ENCODE results near the gene INPP4A.

Gene INPP4A

DNA sequence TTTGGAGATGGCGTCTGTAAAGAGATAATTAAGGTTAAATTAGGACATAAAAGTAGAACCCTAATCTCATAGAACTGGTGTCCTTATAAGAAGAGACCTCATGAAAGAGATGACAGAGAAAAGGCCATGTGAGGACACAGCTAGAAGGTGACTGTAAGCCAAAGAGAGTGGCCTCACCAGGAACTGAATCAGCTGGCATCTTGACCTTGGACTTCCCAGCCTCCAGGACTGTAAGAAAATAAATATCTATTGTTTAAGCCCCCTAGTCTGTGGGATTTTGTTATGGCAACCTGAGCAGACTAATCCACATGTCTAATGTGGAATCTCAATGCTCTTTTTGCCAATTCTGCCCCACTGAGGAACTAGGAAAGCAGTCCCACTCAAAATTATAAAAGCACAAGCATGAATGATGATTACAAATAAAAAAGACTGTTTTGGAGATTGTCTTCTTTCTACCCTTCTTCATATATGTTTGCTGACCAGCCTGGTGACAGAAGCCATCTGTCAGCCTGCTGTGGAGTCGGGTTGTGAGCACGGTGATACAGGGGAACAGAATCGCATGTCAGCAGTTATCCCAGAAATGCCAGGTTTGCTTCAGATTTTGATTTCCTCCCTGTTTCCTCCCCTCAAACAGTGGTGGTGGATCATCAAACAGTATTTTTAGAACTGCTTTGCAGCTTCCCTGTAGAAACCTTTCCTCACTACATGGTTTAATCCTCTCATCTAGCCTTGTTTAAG lies 54.2 kb downstream of the INPP4A start:
- ATAC-seq, result no peak
- no peak for TF ChIP-seq ARNTL (CRISPR knock-in tag; IDR thresholded peaks at IDR 0.05; ENCODE audit: borderline replicate concordance, low read depth)
- TF ChIP-seq OSR1 (CRISPR knock-in tag; IDR thresholded peaks at IDR 0.05), result no peak
- TF ChIP-seq, protein P1, sequence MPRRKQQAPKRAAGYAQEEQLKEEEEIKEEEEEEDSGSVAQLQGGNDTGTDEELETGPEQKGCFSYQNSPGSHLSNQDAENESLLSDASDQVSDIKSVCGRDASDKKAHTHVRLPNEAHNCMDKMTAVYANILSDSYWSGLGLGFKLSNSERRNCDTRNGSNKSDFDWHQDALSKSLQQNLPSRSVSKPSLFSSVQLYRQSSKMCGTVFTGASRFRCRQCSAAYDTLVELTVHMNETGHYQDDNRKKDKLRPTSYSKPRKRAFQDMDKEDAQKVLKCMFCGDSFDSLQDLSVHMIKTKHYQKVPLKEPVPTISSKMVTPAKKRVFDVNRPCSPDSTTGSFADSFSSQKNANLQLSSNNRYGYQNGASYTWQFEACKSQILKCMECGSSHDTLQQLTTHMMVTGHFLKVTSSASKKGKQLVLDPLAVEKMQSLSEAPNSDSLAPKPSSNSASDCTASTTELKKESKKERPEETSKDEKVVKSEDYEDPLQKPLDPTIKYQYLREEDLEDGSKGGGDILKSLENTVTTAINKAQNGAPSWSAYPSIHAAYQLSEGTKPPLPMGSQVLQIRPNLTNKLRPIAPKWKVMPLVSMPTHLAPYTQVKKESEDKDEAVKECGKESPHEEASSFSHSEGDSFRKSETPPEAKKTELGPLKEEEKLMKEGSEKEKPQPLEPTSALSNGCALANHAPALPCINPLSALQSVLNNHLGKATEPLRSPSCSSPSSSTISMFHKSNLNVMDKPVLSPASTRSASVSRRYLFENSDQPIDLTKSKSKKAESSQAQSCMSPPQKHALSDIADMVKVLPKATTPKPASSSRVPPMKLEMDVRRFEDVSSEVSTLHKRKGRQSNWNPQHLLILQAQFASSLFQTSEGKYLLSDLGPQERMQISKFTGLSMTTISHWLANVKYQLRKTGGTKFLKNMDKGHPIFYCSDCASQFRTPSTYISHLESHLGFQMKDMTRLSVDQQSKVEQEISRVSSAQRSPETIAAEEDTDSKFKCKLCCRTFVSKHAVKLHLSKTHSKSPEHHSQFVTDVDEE (CRISPR knock-in tag; IDR thresholded peaks at IDR 0.05), result no peak
- no peak for TF ChIP-seq ZFP30 (CRISPR knock-in tag; IDR thresholded peaks at IDR 0.05)
- TF ChIP-seq, protein P2, sequence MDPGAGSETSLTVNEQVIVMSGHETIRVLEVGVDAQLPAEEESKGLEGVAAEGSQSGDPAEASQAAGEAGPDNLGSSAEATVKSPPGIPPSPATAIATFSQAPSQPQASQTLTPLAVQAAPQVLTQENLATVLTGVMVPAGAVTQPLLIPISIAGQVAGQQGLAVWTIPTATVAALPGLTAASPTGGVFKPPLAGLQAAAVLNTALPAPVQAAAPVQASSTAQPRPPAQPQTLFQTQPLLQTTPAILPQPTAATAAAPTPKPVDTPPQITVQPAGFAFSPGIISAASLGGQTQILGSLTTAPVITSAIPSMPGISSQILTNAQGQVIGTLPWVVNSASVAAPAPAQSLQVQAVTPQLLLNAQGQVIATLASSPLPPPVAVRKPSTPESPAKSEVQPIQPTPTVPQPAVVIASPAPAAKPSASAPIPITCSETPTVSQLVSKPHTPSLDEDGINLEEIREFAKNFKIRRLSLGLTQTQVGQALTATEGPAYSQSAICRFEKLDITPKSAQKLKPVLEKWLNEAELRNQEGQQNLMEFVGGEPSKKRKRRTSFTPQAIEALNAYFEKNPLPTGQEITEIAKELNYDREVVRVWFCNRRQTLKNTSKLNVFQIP (CRISPR knock-in tag; IDR thresholded peaks at IDR 0.05; ENCODE audit: borderline replicate concordance, low read depth), result no peak
- TF ChIP-seq ISL1 (CRISPR knock-in tag; IDR thresholded peaks at IDR 0.05), result no peak
- no peak for TF ChIP-seq ZNF565 (CRISPR knock-in tag; conservative IDR thresholded peaks at IDR 0.05; ENCODE audit: low read depth)
- TF ChIP-seq, protein P3, sequence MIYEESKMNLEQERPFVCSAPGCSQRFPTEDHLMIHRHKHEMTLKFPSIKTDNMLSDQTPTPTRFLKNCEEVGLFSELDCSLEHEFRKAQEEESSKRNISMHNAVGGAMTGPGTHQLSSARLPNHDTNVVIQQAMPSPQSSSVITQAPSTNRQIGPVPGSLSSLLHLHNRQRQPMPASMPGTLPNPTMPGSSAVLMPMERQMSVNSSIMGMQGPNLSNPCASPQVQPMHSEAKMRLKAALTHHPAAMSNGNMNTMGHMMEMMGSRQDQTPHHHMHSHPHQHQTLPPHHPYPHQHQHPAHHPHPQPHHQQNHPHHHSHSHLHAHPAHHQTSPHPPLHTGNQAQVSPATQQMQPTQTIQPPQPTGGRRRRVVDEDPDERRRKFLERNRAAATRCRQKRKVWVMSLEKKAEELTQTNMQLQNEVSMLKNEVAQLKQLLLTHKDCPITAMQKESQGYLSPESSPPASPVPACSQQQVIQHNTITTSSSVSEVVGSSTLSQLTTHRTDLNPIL (CRISPR knock-in tag; IDR thresholded peaks at IDR 0.05; ENCODE audit: low read depth), result no peak
- no peak for TF ChIP-seq ZFP3 (CRISPR knock-in tag; IDR thresholded peaks at IDR 0.05)
- no peak for TF ChIP-seq TOX (CRISPR knock-in tag; IDR thresholded peaks at IDR 0.05; ENCODE audit: borderline replicate concordance)
- TF ChIP-seq GLIS3 (CRISPR knock-in tag; IDR thresholded peaks at IDR 0.05), result no peak
- TF ChIP-seq, protein P4, sequence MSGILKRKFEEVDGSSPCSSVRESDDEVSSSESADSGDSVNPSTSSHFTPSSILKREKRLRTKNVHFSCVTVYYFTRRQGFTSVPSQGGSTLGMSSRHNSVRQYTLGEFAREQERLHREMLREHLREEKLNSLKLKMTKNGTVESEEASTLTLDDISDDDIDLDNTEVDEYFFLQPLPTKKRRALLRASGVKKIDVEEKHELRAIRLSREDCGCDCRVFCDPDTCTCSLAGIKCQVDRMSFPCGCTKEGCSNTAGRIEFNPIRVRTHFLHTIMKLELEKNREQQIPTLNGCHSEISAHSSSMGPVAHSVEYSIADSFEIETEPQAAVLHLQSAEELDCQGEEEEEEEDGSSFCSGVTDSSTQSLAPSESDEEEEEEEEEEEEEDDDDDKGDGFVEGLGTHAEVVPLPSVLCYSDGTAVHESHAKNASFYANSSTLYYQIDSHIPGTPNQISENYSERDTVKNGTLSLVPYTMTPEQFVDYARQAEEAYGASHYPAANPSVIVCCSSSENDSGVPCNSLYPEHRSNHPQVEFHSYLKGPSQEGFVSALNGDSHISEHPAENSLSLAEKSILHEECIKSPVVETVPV (CRISPR knock-in tag; IDR thresholded peaks at IDR 0.05), result no peak
- no peak for TF ChIP-seq ZNF70 (CRISPR knock-in tag; IDR thresholded peaks at IDR 0.05)
- TF ChIP-seq TCF4 (CRISPR knock-in tag; IDR thresholded peaks at IDR 0.05; ENCODE audit: borderline replicate concordance), result no peak
- no peak for TF ChIP-seq ZC3H10 (CRISPR knock-in tag; IDR thresholded peaks at IDR 0.05)
- TF ChIP-seq, protein P5, sequence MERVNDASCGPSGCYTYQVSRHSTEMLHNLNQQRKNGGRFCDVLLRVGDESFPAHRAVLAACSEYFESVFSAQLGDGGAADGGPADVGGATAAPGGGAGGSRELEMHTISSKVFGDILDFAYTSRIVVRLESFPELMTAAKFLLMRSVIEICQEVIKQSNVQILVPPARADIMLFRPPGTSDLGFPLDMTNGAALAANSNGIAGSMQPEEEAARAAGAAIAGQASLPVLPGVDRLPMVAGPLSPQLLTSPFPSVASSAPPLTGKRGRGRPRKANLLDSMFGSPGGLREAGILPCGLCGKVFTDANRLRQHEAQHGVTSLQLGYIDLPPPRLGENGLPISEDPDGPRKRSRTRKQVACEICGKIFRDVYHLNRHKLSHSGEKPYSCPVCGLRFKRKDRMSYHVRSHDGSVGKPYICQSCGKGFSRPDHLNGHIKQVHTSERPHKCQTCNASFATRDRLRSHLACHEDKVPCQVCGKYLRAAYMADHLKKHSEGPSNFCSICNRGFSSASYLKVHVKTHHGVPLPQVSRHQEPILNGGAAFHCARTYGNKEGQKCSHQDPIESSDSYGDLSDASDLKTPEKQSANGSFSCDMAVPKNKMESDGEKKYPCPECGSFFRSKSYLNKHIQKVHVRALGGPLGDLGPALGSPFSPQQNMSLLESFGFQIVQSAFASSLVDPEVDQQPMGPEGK (CRISPR knock-in tag; IDR thresholded peaks at IDR 0.05; ENCODE audit: borderline replicate concordance), result no peak

DNA sequence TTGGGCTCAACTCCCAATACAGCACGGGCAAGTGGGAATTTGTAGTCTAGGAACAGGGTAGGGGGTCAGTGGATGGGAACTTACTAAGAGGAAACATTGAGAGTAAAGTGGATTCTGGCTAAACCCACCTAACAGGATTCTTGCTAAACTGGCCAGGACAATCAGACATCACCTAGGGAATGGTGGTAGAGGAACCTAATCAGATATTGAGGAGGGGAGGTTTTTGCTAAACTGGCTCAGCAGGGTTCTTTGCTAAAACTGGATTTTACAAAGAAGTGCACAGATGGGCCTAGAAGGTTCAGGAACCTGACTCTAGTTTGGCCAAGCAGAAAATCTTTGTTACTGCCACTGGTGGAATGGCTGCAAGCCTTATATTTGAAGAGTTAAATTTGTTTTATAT lies 55.9 kb downstream of the INPP4A start:
- no peak for ATAC-seq

More for the DNA sequence above, 55.9 kb downstream of the INPP4A start:
- TF ChIP-seq, protein P5 (CRISPR knock-in tag; IDR thresholded peaks at IDR 0.05; ENCODE audit: borderline replicate concordance), result no peak
- no peak for TF ChIP-seq ISL1 (CRISPR knock-in tag; IDR thresholded peaks at IDR 0.05)
- no peak for TF ChIP-seq TOX (CRISPR knock-in tag; IDR thresholded peaks at IDR 0.05; ENCODE audit: borderline replicate concordance)
- no peak for TF ChIP-seq BACH2 (CRISPR knock-in tag; IDR thresholded peaks at IDR 0.05; ENCODE audit: borderline replicate concordance)
- no peak for TF ChIP-seq OSR1 (CRISPR knock-in tag; IDR thresholded peaks at IDR 0.05)
- TF ChIP-seq ZC3H10 (CRISPR knock-in tag; IDR thresholded peaks at IDR 0.05), result no peak
- no peak for TF ChIP-seq ZNF70 (CRISPR knock-in tag; IDR thresholded peaks at IDR 0.05)
- no peak for TF ChIP-seq ARNTL (CRISPR knock-in tag; IDR thresholded peaks at IDR 0.05; ENCODE audit: borderline replicate concordance, low read depth)
- no peak for TF ChIP-seq ESRRG (CRISPR knock-in tag; IDR thresholded peaks at IDR 0.05)
- TF ChIP-seq, protein P3 (CRISPR knock-in tag; IDR thresholded peaks at IDR 0.05; ENCODE audit: low read depth), result no peak

Measured in SK-N-SH treated with all-trans-retinoic acid at 6 μM for 48 hours (cell line).